Right atrium auricular region (tissue), 2 donors: ENCODE measurements around the gene TSTD1. TPM values are rescaled to one million over a fixed set of nuclear protein-coding genes. Genes with fewer than 3 reads are reported as not detected.

Source experiments
- DNase-seq: peaks from one replicate; pipeline ENCODE4 v3.0.0-alpha.2; 2019; ENCODE audit warnings: low spot score
- H3K27ac ChIP-seq, 2 donors: fragments of 200-600 bp; sonication (generic); 1 replicate in 1 of 2; 2 replicates in 1 of 2; pipeline ENCODE4 v1.5.1; 2016 to 2019
- H3K27me3 ChIP-seq, 2 donors: fragments of 200-600 bp; sonication (generic); one replicate each; pipeline versions ENCODE4 v1.5.1 to v1.6.0; 2017 to 2019
- H3K36me3 ChIP-seq: fragments of 200-600 bp; sonication (generic); one replicate; pipeline ENCODE4 v1.5.1; 2016
- H3K4me1 ChIP-seq, 2 donors: fragments of 200-600 bp; sonication (generic); one replicate each; pipeline versions ENCODE4 v1.5.1 to v1.6.0; 2017 to 2019
- H3K4me3 ChIP-seq, 2 donors: fragments of 200-600 bp; sonication (generic); 1 replicate in 1 of 2; 2 replicates in 1 of 2; pipeline ENCODE4 v1.5.1; 2017 to 2019; ENCODE audit warnings: mild to moderate bottlenecking in 1 of 2, moderate library complexity in 1 of 2
- H3K9me3 ChIP-seq, 2 donors: fragments of 200-600 bp; sonication (generic); one replicate each; pipeline ENCODE4 v1.5.1; 2019
- CTCF ChIP-seq, 2 donors: fragments of 200-600 bp; sonication (generic); IDR thresholded peaks; one replicate each; pipeline ENCODE4 v1.5.1; 2019; ENCODE audit warnings: antibody characterized with exemption in 2 of 2
- total RNA-seq, 2 donors: library from RNA; depleted of rRNA; stranded (reverse); fragments of >200 nt; gene quantifications; one replicate each; pipeline ENCODE4 v1.1.0, GENCODE V29; 2016

TSTD1 gene
- total RNA-seq, 2 donors from 2014 or later, result 95.0 to 118 TPM

- TF ChIP-seq CTCF (IDR thresholded peaks at IDR 0.05), result no peak
- no peaks in the 10 kb centered on the region for H3K36me3 ChIP-seq
Measured at GRCh38 chr1:161077426-161077825, 38.7 kb upstream of the TSTD1 start.

DNA sequence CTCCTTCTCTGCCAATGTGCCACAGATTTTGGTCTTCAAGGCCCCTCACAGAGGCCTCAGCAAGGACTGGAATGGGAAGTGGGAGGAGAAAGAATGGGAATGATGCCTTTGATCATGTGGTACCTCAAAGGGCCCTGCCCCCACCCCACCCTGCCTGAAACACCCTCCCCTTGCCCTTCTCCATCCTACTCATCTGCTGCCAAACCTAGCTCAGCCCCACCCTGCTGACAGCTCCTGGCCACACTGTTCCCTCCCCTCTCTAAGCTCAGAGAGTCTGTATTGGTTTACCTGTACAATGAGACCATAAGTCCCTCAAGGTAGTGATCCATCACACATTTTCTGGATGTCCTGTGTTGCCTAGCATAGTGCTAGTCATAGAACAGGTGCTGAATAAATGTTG, 37.6 kb upstream of the TSTD1 start:
- Histone ChIP-seq H3K27ac (no peak overlapping the region), H3K27me3 (no peaks in the 10 kb centered on the region), H3K4me3 (no peak overlapping the region), H3K36me3 (no peaks in the 10 kb centered on the region), H3K4me1 (no peaks in the 10 kb centered on the region), H3K9me3 (no peaks in the 10 kb centered on the region)
- no peak for TF ChIP-seq CTCF (IDR thresholded peaks at IDR 0.05)
- DNase-seq, result no peak

More at GRCh38 chr1:161077426-161077825, 38.7 kb upstream of the TSTD1 start:
- Histone ChIP-seq H3K4me1 (no peaks in the 10 kb centered on the region), H3K27me3 (no peaks in the 10 kb centered on the region), H3K9me3 (no peaks in the 10 kb centered on the region), H3K27ac (no peak overlapping the region), H3K4me3 (no peak overlapping the region)
- no peak for DNase-seq

DNA sequence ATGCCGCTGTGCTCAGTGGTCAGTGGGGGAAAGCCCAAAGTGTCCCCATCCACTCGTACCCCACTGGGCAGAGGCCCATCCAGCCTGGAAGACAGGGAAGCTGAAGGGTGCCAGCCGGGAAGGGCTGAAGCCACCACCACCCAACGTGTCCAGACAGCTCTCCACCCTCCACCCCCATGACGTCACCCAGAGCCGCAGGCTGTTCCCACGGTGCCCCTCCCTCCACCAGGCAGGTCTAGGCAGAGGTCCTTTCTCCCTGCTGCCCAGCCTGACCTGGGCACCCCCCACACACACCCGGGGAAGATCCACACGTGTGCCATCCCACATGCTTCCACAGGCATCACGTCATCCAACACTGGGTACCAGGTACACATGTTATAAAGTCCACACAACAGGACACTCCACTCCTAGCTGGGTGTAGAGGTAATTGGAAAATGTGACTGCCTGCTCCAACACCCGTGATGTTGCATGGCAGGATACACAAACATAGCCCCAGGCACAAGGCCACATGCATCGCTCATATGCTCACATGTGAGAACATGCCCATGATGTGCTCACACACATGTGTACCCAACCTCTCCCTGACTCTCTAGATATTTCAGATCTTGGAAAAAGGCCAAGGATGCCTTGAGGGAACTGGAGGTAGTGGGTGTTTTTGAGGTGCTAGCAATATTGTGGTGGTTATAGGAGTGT, 36.1 kb upstream of the TSTD1 start:
- Histone ChIP-seq H3K9me3 (no peaks in the 10 kb centered on the region), H3K4me1 (no peaks in the 10 kb centered on the region), H3K36me3 (no peaks in the 10 kb centered on the region), H3K27me3 (no peaks in the 10 kb centered on the region), H3K4me3 (no peak overlapping the region), H3K27ac (no peak overlapping the region)
- no peak for DNase-seq
- TF ChIP-seq CTCF (IDR thresholded peaks at IDR 0.05), result no peak

DNA sequence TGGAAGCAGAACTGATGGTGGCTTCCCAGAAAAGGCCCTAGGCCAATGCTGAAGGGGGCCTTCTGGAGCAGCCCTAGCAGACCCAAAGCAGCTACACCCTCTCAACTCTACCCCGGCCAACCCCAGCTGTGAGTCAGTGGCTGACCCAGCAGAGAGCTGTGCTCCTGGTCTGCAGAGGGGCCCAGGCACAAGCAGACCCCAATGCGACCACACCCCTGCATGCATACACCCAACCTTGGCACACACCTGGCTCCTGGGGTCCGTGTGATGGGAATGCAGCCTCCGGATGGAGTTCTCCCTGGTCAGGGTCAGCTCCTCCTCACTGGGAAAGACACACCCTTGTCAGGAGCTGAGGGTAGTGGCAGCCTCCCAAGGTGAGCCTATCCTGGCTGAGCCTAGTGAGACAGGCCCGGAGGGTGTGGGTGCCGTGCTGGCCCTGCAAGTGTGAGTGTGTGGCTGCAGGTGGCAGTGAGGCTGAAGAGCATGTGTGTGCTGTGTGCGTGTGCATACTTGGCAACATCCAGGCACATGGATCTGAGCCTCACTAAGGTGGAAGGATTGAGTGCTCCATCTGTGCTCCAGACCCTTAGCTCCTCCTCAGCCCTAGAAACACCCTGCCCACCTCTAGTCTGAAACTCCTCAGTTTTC, 34.8 kb upstream of the TSTD1 start:
- Histone ChIP-seq H3K4me3 (no peak overlapping the region), H3K27ac (no peak overlapping the region), H3K4me1 (no peaks in the 10 kb centered on the region), H3K27me3 (no peaks in the 10 kb centered on the region), H3K36me3 (no peaks in the 10 kb centered on the region), H3K9me3 (no peaks in the 10 kb centered on the region)
- no peak for DNase-seq
- TF ChIP-seq CTCF (IDR thresholded peaks at IDR 0.05), result no peak

DNA sequence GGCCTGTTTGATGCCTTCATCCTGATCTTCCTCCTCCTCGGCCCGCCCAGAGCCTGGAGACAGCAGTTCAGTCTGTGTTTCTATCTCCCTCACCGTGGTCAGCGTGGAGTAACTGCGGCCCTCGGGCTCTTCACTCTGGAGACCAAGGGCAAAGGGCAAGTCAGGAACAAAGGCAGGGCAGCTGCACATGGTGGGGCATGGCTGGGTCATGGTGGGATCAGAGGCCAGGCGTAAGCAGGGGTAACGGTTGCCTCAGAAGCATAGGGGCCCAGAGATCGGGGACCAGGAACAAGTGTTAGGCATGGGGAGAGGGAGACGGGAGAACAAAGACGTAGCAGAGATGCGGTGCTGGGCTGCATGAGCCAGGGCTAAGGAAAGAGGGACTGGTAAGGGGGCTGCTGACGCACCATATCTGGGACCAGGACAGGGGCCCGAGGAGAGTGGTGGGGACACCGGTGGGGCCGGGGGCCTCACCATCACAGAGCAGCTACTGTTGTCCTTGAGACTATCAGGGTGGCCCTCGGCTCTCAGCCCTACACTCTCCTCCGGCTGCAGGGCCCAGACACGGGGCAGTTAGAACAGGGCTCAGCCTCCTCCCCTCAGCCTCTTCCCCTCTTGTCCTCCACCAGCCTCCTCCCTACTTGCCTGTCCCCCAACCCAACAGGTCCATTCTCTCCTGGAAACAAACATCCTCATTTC, 34.1 kb upstream of the TSTD1 start:
- H3K27me3 ChIP-seq, result no peaks in the 10 kb centered on the region
- no peak for DNase-seq
- H3K4me3 ChIP-seq, result no peak overlapping the region
- H3K4me1 ChIP-seq, result no peaks in the 10 kb centered on the region
- no peaks in the 10 kb centered on the region for H3K9me3 ChIP-seq
- no peak overlapping the region for H3K27ac ChIP-seq
- TF ChIP-seq CTCF (IDR thresholded peaks at IDR 0.05), result no peak
- H3K36me3 ChIP-seq, result no peaks in the 10 kb centered on the region
